Breast epithelium (tissue), 3 donors: Measurements from ENCODE around the gene PLD6.

Source experiments
- POLR2A ChIP-seq: fragments of 450-650 bp; IDR thresholded peaks from one replicate; pipeline ENCODE4 v1.6.1; 2016; ENCODE audit warnings: antibody characterized with exemption, mild to moderate bottlenecking, moderate library complexity
- TF ChIP-seq, protein P1 (sequence below), 3 donors: fragments of 450-650 bp; IDR thresholded peaks; one replicate each; pipeline ENCODE4 v1.5.1; 2016 to 2017; ENCODE audit warnings: antibody characterized with exemption in 3 of 3, mild to moderate bottlenecking in 3 of 3, moderate library complexity in 3 of 3

DNA sequence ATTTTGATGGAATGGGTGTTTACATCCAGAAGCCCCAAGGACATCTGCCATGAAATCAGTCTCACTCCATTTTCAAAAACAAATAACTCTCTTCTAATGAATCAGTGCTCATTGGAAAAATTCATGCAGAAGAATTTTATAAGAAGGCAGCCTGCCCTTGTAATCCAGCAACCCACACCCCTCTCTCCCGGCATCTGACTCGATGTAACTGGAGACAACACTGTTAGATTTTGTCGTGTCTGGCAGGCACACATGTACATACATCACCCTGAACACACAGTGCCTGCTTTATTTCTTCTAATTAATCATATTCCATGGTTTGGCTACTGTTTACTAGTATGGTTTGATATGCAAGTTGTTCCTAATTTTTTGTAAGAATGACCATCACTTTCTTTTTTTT is 11.9 kb upstream of the PLD6 start:
- TF ChIP-seq, protein P1, sequence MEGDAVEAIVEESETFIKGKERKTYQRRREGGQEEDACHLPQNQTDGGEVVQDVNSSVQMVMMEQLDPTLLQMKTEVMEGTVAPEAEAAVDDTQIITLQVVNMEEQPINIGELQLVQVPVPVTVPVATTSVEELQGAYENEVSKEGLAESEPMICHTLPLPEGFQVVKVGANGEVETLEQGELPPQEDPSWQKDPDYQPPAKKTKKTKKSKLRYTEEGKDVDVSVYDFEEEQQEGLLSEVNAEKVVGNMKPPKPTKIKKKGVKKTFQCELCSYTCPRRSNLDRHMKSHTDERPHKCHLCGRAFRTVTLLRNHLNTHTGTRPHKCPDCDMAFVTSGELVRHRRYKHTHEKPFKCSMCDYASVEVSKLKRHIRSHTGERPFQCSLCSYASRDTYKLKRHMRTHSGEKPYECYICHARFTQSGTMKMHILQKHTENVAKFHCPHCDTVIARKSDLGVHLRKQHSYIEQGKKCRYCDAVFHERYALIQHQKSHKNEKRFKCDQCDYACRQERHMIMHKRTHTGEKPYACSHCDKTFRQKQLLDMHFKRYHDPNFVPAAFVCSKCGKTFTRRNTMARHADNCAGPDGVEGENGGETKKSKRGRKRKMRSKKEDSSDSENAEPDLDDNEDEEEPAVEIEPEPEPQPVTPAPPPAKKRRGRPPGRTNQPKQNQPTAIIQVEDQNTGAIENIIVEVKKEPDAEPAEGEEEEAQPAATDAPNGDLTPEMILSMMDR (IDR thresholded peaks at IDR 0.05): no peak
- TF ChIP-seq POLR2A: no peak
